ENCODE results near the gene CXorf38. TPM values are rescaled to one million over a fixed set of nuclear protein-coding genes. Genes with fewer than 3 reads are reported as not detected.

CXorf38 gene
- total RNA-seq, 1 experiment from 2014 or later = 24.5 TPM

Other genes with a start within 250 kb of the CXorf38 start
- gene ATP6AP2, start 66.6 kb downstream of the CXorf38 start, total RNA-seq (2014; rRNA removed; shearing (Covaris generic)) = 205 and 228 TPM in 2 replicates
- gene MPC1L, start 24.1 kb downstream of the CXorf38 start, total RNA-seq (2014; rRNA removed; shearing (Covaris generic)) = not detected in 2 replicates
- gene MED14, start 88.0 kb upstream of the CXorf38 start, total RNA-seq (2014; rRNA removed; shearing (Covaris generic)) = 28.0 and 46.8 TPM in 2 replicates

Data from M059J (cell line).